Measurements from ENCODE around the gene ATG4A.

ATG4A gene

DNA sequence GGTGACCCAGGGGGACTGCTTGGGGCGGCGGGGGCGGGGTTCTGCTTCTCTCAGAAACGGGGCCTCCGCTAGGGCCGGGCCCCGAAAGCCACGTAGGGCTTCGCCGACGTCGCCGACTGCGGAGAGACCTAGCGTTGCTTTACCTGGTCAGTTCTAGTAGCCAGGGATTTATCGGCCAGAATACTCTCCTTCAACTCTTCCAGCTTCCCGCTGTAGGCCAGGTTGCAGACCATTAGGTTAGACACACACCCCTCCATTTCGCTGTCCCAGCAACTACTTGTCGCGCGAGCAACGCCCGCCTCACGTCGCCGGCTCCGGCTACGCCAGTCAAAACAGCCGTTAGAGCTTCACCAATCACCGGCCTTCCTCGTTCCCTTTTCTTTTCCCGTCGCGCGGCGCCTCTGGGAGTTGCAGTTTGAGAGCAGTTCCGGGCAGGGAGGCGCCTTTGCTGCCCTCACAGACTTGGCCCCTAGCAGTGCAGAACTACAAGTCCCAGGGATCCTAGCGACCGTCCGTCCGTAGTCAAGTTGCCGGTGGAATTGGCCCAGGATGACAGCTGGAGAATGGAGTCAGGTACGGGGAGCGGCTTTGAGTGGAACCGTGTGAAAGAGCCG lies at the start of gene ATG4A, which contains the start of gene PSMD10:
TSS of gene ATG4A (plus strand) at position 515 of the 614 bp plus-strand sequence. CDS start at position 564, 49 bp downstream.
TSS of gene PSMD10 (minus strand) at position 279 of the 614 bp plus-strand sequence. CDS start at position 257, 22 bp downstream.
- peak; percentile 93 for DNase-seq (ENCODE audit: low spot score)

DNA sequence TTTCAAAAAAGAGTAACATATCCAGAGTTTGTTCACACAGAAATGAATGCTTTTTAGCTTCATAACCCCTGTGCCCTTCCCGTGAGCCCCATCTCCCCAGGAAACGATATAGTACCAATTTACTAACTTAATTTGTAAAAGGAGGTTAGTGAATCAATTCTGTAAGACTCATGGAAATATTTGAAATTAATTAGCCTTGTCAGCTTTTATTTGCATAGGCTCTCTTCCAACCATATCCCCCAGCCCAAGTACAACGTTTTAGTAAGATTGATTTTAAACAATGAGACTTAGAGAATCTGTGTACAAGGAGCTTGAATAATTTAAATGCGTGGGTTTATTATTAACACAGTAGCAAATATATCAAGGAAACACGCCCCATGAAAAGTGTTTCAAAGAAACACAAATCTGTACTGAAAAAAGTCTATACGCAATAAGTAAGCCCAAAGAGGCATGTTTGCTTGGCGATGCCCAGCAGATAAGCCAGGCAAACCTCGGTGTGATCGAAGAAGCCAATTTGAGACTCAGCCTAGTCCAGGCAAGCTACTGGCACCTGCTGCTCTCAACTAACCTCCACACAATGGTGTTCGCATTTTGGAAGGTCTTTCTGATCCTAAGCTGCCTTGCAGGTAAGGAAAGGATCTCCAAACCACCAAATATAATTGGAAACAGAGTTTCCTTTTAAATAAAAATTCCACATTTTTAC lies 46.9 kb upstream of the ATG4A start, which contains the start of gene VSIG1:
TSS of gene VSIG1 (plus strand) at position 512 of the 703 bp plus-strand sequence. CDS start at position 578, 66 bp downstream.
- no peak for DNase-seq (ENCODE audit: low spot score)

DNA sequence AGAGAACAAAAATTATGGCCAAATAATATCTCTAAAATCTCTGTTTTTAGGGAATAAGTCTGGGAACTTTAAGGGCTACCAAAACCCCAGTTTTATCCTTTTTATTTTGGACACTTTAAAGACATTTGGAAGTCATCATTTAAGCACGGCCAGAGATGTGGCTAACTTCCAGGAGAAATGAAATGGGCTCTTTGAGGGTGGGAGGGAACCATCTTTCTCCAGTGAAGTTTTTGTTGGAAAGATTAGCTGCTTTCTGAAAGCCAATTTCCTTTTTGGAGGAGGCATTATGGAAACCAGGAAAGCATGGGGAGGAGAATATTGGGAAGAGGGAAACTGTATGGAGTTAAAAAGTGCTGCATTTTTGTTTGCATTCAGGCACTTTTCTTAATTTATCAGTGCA lies 41.9 kb upstream of the ATG4A start:
- no peak for DNase-seq (ENCODE audit: low spot score)

DNA sequence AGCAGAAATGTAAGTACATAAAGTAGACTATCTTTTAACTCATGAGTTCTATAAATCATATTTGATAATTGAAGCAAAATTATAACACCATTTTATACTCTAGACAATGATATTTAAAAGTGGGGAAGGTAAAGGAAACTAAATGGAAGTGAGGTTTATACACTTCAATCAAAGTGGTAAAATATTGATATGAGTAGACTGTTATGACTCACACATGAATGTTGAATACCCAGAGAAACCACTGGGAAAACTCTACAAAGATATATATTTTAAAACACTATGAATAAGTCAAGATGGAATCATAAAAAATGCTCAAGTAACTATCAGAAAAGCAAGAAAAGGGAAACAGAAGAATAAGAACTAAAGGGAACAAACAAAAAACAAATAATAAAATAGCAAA lies 38.4 kb upstream of the ATG4A start:
- no peak for DNase-seq (ENCODE audit: low spot score)

DNA sequence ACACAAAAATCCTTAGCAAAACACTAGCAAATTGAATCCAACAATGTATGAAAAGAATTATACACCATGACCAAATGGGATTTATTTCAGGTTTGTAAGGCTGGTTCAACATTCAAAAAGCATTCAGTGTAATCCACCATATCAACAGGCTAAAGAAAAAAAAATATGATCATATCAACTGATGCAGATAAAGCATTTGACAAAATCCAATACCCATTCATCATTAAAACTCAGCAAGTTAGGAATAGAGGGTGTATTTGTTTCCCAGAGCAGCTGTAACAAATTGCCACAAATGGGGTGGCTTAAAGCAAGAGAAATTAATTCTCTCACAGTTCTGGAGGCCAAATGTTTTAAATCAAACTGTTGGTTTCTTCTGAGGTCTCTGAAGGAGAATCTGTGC lies 36.0 kb upstream of the ATG4A start:
- no peak for DNase-seq (ENCODE audit: low spot score)

- DNase-seq (ENCODE audit: low spot score): no peak
Observed at GRCh38 chrX:108059801-108060200, 31.8 kb upstream of the ATG4A start.

DNA sequence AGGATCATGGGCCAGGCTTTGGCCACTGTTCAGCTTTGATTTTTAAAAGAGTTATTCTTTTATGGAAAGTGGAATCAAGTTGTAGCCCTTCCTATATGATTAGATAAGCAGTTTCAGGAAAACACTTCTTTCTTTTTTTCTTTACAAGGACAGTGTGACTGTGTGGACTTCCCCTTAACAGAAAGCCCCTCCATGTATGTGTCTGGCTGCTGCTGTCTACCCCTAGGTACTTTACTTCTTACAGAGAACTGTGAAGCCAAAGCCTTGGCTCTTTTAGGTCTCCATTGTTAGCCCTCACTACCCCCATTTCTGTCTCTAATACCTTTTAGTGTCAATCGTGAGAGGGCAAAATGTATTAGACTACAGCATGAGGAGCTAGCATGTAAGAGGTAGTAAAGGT lies 27.6 kb upstream of the ATG4A start:
- no peak for DNase-seq (ENCODE audit: low spot score)

DNA sequence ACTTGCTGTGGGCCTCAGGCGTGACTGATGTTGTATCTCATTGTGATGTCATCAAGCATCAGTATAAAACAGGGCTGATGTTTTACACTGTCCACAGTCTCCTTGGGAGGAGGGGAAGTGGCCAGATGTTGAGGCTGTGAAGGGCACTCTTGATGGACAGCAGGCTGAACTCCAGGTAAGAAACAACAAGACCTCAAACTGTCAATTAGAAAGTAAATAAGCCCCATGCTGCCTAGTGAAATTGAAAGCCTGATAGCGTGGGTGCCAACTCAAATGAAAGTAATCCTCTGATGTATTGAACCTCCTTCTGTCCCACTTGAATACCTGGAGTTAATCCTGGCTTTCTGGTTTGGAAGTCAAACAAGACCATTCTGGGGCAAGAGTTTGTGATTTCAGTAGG lies 27.0 kb upstream of the ATG4A start:
- DNase-seq (ENCODE audit: low spot score): no peak

GRCh38 chrX:108068121-108068520 lies 23.5 kb upstream of the ATG4A start:
- no peak for DNase-seq (ENCODE audit: low spot score)

- DNase-seq (ENCODE audit: low spot score): no peak
Observed at GRCh38 chrX:108070891-108071290, 20.7 kb upstream of the ATG4A start.

DNA sequence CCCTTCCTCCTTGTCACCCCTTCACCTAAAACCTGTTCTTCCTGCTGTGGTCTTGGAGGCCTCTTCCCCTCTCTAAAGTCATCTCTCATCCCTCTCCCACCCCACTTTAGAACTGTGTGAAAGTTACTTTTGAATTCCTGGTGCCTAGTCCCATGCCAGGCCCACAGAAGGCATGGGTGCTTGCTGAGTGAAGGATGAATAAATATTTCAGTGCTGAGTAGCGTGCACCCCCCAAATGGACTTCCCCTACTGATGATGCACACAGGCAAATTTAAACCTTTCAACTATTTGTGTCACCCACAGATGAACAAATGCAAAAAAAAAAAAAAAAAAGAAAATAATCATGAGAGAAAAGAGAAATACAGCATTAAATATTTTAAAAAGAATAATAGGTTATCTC lies 20.0 kb upstream of the ATG4A start:
- DNase-seq (ENCODE audit: low spot score): no peak

- no peak for DNase-seq (ENCODE audit: low spot score)
Observed at GRCh38 chrX:108072746-108073145, 18.8 kb upstream of the ATG4A start.

DNA sequence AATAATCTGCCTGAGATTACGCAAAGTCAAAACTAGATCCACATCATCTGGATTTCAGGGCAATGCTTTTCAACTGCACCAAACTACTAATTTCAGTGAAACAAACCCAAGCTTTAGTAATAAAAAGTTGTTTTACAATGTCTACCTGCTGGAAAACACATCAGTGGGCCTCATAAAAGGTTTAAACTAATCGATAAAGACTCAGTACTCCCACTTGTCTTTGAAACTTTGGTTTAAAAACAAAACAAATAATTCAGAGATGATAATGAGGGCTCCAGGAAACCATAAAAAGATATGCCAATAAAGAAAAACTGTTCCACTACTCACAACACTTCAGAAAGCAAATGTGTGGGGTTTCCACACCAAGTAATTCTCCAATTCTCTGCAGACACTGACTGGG lies 10.5 kb upstream of the ATG4A start:
- DNase-seq (ENCODE audit: low spot score): no peak

DNA sequence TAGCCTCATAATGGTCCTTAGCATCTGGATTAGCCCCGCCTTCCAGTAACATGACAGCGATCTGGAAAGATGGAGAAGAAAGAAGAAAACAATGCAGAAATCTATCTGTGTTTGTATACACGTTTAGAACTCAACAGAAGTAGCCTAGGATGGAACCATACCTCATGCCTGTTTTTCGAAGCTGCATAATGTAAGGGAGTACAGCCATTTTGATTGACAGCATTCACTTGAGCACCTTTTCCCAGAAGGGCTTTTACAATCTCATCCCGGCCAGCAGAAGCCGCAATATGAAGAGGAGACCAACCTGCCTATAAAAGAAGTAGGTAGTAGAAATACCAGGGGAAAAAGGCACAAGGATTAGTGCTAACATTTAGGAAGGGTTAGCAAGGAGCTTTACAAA lies 3.8 kb upstream of the ATG4A start:
- DNase-seq (ENCODE audit: low spot score): peak; percentile 28

DNA sequence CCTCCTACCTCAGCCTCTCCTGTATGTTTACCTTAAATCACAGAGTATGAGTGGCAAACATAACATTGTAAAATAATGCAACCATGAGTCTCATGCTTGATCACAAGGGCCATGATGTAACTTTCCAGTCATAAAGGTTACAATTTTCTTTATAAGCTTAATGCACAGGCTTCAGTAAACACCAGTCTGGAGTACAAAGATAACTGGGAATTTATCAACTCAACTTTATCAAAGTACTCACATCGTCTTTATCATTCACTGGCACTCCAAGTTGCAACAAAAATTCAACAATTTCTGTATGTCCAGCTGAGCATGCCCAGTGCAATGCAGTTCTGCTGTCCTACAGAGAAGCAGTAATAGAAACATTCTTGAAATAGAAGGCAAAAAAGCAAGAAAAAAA lies 3.1 kb upstream of the ATG4A start:
- DNase-seq (ENCODE audit: low spot score): peak; percentile 73

DNA sequence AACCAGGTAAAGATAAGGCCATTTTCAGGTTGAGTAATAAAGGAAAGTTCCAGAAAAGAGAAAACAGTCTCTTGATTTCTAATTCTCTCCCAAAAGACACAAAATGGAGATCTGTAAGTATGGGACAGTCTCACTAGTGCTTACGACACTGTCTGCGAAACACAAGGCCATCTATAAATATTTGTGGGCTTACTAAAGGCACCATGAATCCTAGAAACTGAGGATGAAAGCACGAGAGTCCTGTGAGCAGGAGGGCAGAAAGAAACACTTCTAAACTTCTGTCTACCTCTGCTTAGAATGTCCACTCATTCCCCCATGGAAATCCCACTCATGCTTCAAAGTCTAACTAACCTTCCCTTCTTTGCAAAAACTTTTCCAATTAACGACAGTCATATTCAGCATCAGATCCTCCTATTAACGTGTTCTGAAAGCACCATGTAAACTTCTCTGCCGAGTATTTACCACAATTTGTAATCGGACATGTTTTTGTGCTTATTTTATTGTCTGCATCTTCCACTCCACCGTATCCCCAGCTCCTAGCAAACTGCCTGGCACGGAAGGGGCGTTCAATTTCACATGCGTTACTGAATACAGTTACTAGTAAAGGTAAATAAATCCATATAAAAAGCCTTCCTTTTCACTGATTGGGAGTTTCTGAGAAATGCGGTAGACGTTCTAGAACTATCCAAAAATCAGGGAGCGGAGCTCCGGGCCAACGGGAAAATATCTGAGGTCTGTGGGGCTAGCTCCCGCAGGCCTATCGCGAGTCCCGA lies 901 bp upstream of the ATG4A start:
- DNase-seq (ENCODE audit: low spot score): peak; percentile 65

DNA sequence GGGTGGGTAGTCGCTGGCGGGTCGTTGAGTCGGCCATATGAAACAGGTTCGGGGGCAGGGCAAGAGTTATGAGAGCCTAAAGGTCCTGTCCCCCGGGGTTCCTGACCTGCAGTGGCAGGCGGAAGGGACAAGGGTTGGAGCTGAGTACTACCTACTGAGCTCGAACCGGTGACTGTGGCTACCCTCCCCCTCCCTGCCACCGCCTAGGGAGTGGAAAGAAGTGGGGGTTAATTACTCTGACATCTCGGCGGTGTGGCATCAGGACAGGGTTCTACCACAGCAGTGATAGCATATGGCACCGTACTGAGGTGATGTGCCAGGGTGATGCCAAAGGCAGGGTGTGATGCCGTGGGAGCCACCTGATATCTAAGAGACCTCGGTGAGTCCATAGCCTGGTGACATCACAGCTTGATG lies 307 bp downstream of the ATG4A start:
- DNase-seq (ENCODE audit: low spot score): peak; percentile 73

DNA sequence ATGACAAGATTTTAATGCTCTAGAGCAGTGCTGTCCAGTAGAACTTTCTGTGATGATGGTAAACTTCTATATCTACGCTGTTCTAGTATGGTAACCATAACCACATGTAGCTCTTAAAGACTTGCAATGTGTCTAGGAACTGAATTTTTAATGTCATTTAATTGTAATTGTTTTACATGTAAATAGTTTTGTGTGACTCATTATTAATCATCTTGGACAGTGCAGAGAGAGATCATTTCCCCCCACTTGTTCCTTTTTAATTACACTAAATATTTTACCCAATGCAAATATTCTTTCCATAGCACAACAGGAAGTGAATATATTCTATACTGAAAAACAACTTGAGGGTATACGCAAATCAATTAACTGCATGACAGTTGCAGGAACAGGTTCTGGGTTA lies 5.8 kb downstream of the ATG4A start:
- no peak for DNase-seq (ENCODE audit: low spot score)

DNA sequence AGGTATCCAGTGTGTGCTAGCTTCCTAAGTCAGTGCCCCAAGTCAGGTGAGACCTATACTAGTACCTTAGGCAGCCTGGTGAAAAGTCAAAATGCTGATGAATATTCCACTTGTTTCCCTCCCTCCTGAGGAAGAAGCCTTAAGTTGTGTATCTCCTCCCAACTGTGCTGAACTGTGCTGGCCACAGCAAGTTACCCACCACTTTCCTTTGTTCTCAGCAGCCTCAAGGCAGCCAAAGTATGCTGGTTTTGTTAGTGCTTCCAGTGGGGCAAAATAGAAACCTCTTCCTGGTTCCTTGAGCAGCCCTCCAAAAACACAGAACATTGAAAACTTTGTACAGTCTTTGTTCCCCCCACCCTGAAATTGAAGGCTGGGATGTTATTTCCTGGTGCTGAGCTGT lies 13.9 kb downstream of the ATG4A start:
- no peak for DNase-seq (ENCODE audit: low spot score)

DNA sequence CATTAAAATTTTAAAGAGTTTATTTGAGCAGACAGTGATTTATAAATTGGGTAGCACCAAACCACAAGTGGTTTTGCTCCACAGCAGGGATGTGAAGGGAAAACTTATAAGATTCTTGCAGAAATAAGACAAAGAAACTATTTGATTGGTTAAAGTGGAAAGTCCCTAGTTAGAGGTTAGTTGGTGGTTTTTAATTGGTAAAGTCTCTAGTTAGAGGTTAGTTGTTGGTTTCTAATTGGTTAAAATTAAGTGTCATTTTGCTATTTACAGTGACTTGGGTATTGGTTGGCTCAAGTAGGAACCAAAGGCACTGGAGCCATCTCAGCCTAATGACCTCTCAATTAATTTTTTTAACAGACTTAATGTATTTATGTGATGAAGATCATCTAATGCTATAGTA lies 23.0 kb downstream of the ATG4A start:
- no peak for DNase-seq (ENCODE audit: low spot score)

- DNase-seq (ENCODE audit: low spot score): no peak
Observed at GRCh38 chrX:108117988-108118387, 26.4 kb downstream of the ATG4A start.

GRCh38 chrX:108121291-108121690 lies 29.7 kb downstream of the ATG4A start:
- DNase-seq (ENCODE audit: low spot score): no peak

DNA sequence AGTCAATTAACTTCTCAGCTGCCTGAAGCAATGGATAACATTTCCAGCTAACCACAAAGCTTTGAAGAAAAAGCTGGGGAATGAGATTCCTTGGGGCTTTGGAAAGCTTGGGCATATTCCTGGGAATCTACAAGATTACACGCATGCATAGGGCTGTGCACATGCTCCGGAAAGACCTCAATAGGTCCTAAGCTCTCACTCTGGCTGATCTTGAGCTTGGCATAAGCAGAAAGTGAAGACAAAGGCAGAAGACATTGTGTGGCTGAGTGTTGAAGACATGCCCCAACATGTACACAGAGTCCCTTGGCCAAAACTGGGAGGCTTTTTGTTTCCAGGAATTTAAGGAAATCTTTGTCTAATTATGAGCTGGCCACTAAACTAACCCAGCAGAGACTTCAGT lies 31.2 kb downstream of the ATG4A start:
- DNase-seq (ENCODE audit: low spot score): no peak
